Measurements from ENCODE around the gene CENPT. TPM values are rescaled to one million over a fixed set of nuclear protein-coding genes. Genes with fewer than 3 reads are reported as not detected.

Gene CENPT
- 35.6 and 36.8 TPM in 2 replicates for total RNA-seq

GRCh38 chr16:67847064-67847861 lies at the start of gene CENPT:
CENPT (minus strand) TSS chr16:67847693; CDS start chr16:67833859, 13,834 bp downstream.

GRCh38 chr16:67892899-67893742 lies 45.6 kb upstream of the CENPT start, which contains the start of gene PSKH1:
PSKH1 (plus strand) TSS chr16:67893254; CDS start chr16:67908750, 15,496 bp downstream.

GRCh38 chr16:67884684-67885083 lies 37.2 kb upstream of the CENPT start, which contains the start of gene NRN1L:
NRN1L (plus strand) TSS chr16:67884885; CDS start chr16:67884904, 19 bp downstream.

GRCh38 chr16:67872631-67873434 lies 25.3 kb upstream of the CENPT start, which contains the start of gene EDC4:
EDC4 (plus strand) TSS chr16:67873052; CDS start chr16:67873262, 210 bp downstream.

GRCh38 chr16:67846320-67847063 lies 1.0 kb downstream of the CENPT start, which contains the start of gene NUTF2:
NUTF2 (plus strand) TSS chr16:67846933; CDS start chr16:67865131, 18,198 bp downstream.

GRCh38 chr16:67841816-67842508 lies 5.5 kb downstream of the CENPT start, which contains the start of gene THAP11:
THAP11 (plus strand) TSS chr16:67842320; CDS start chr16:67842555, 235 bp downstream.

GRCh38 chr16:67806428-67807147 lies 40.9 kb downstream of the CENPT start, which contains the start of the genes RANBP10 and TSNAXIP1:
RANBP10 (minus strand) TSS chr16:67806560; CDS start chr16:67806536, 24 bp downstream.
TSNAXIP1 (plus strand) TSS chr16:67806889; CDS start chr16:67807150, 261 bp downstream.

Small RNA genes lying within 50 kb of the gene (small RNA-seq; reads per million reads assigned to genes)
- not detected for gene AC040162.2
- not detected for gene NRN1L

Other genes starting within 250 kb of the CENPT start
- gene CARMIL2, start 202.5 kb downstream of the CENPT start, total RNA-seq = under 0.01 and 0.32 TPM in 2 replicates
- gene ACD, start 187.4 kb downstream of the CENPT start, total RNA-seq = 12.9 and 16.9 TPM in 2 replicates
- 0.97 and 1.1 TPM in 2 replicates for gene PARD6A, start 186.7 kb downstream of the CENPT start, total RNA-seq
- 19.1 and 20.8 TPM in 2 replicates for gene ENKD1, start 180.9 kb downstream of the CENPT start, total RNA-seq
- 5.8 and 12.5 TPM in 2 replicates for gene C16orf86, start 180.9 kb downstream of the CENPT start, total RNA-seq
- 19.0 and 19.8 TPM in 2 replicates for gene GFOD2, start 128.4 kb downstream of the CENPT start, total RNA-seq
- 7.2 and 7.5 TPM in 2 replicates for gene RANBP10, start 41.1 kb downstream of the CENPT start, total RNA-seq
- gene TSNAXIP1, start 40.8 kb downstream of the CENPT start, total RNA-seq = 0.49 and 1.3 TPM in 2 replicates
- 30.0 and 34.6 TPM in 2 replicates for gene THAP11, start 5.4 kb downstream of the CENPT start, total RNA-seq
- 111 and 129 TPM in 2 replicates for gene NUTF2, start 760 bp downstream of the CENPT start, total RNA-seq
- gene EDC4, start 25.4 kb upstream of the CENPT start, total RNA-seq = 53.2 and 64.1 TPM in 2 replicates
- not detected in 2 replicates for gene NRN1L, start 37.2 kb upstream of the CENPT start, total RNA-seq
- gene PSKH1, start 45.6 kb upstream of the CENPT start, total RNA-seq = 14.5 and 16.4 TPM in 2 replicates
- 1.1 and 1.3 TPM in 2 replicates for gene CTRL, start 84.2 kb upstream of the CENPT start, total RNA-seq
- 63.9 and 73.6 TPM in 2 replicates for gene PSMB10, start 89.2 kb upstream of the CENPT start, total RNA-seq
- 9.6 and 11.2 TPM in 2 replicates for gene LCAT, start 96.4 kb upstream of the CENPT start, total RNA-seq
- gene SLC12A4, start 120.9 kb upstream of the CENPT start, total RNA-seq = 82.1 and 92.5 TPM in 2 replicates
- gene DPEP3, start 132.8 kb upstream of the CENPT start, total RNA-seq = not detected in 2 replicates
- gene DPEP2, start 151.8 kb upstream of the CENPT start, total RNA-seq = not detected in 2 replicates
- gene DPEP2NB, start 168.2 kb upstream of the CENPT start, total RNA-seq = not detected in 2 replicates
- 11.8 and 12.4 TPM in 2 replicates for gene DDX28, start 175.5 kb upstream of the CENPT start, total RNA-seq
- gene DUS2, start 175.6 kb upstream of the CENPT start, total RNA-seq = 15.3 and 15.7 TPM in 2 replicates
- 33.8 and 40.6 TPM in 2 replicates for gene NFATC3, start 237.7 kb upstream of the CENPT start, total RNA-seq